Cardiac muscle cell (in vitro differentiated cells and primary cell): ENCODE measurements around the gene AUTS2. TPM values are rescaled to one million over a fixed set of nuclear protein-coding genes. Genes with fewer than 3 reads are reported as not detected.

ENCODE experiments used
- DNase-seq, 2 donors: peaks; one replicate each; pipeline versions ENCODE4 v3.0.0 to v3.0.0-alpha.2; 2010 to 2017; ENCODE audit warnings: low read depth in 1 of 2, low spot score in 1 of 2
- H3K27ac ChIP-seq: fragments of 200-600 bp; sonication (generic); 2 replicates; pipeline ENCODE4 v1.5.1; 2016
- H3K27me3 ChIP-seq: fragments of 200-600 bp; sonication (generic); 2 replicates; pipeline ENCODE4 v1.6.0; 2016; ENCODE audit warnings: control low read depth
- H3K36me3 ChIP-seq: fragments of 200-600 bp; sonication (generic); 2 replicates; pipeline ENCODE4 v1.5.1; 2016; ENCODE audit warnings: control low read depth
- H3K4me1 ChIP-seq: fragments of 200-600 bp; sonication (generic); 2 replicates; pipeline ENCODE4 v1.8.1; 2017; ENCODE audit warnings: low read depth, mild to moderate bottlenecking, mixed run types
- H3K4me3 ChIP-seq: fragments of 200-600 bp; sonication (generic); 2 replicates; pipeline ENCODE4 v1.5.1; 2016; ENCODE audit warnings: mild to moderate bottlenecking
- H3K9me3 ChIP-seq: fragments of 200-600 bp; sonication (generic); 2 replicates; pipeline ENCODE4 v1.5.1; 2017; ENCODE audit warnings: low read depth, mild to moderate bottlenecking, control low read depth
- polyA plus RNA-seq: library from polyadenylated mRNA; unstranded; fragments of >200 nt; fragmentation: Nextera tagmentation; extraction: Ambion mirVana; gene quantifications from 2 replicates; pipeline ENCODE4 v1.2.1, GENCODE V29; 2016
- total RNA-seq: library from RNA; depleted of rRNA; stranded (reverse); fragments of >200 nt; gene quantifications from 2 replicates; pipeline ENCODE4 v1.2.3, GENCODE V29; 2016
- TF ChIP-seq, protein P1 (sequence below): IDR thresholded peaks from 2 replicates; pipeline ENCODE4 v1.5.1; 2012; ENCODE audit warnings: low read depth, mild to moderate bottlenecking, low read length

The AUTS2 gene
- total and polyA plus RNA-seq, 2 experiments from 2014 or later: 41.0 to 45.5 TPM

DNA sequence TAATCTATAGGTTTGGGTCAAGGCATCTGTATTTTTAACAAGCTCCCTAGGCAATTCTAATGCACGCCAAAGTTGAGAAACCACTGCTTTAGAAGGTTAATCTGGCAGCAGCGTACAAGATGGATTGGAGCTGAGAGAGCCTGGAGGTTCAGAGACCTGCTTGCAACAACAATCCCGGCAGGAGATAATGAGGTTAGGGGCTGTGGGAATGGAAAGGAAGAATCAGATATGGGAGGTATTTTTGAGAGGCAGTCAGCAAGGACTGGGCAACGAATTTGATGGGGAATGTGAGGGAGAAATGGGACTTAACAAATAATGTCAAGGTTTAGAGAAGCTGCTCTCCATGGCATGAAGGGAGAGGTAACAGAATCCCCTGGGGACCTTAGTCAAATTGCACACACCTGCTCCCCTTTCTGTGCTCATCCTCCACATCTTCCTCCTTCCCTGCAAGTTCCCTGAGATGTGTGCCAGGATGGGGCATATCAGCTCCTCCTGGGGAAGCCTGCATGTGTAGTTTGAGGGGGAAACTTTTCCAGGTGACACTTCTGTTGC, 802.6 kb downstream of the AUTS2 start:
- Histone ChIP-seq H3K27me3 (no peaks in the 10 kb centered on the region), H3K9me3 (no peaks in the 10 kb centered on the region), H3K36me3 (no peaks in the 10 kb centered on the region), H3K4me3 (no peak overlapping the region), H3K4me1 (peaks cover 9% of the 10 kb centered on the region), H3K27ac (no peak overlapping the region)
- TF ChIP-seq, protein P1, sequence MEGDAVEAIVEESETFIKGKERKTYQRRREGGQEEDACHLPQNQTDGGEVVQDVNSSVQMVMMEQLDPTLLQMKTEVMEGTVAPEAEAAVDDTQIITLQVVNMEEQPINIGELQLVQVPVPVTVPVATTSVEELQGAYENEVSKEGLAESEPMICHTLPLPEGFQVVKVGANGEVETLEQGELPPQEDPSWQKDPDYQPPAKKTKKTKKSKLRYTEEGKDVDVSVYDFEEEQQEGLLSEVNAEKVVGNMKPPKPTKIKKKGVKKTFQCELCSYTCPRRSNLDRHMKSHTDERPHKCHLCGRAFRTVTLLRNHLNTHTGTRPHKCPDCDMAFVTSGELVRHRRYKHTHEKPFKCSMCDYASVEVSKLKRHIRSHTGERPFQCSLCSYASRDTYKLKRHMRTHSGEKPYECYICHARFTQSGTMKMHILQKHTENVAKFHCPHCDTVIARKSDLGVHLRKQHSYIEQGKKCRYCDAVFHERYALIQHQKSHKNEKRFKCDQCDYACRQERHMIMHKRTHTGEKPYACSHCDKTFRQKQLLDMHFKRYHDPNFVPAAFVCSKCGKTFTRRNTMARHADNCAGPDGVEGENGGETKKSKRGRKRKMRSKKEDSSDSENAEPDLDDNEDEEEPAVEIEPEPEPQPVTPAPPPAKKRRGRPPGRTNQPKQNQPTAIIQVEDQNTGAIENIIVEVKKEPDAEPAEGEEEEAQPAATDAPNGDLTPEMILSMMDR: no peak
- no peak for DNase-seq

DNA sequence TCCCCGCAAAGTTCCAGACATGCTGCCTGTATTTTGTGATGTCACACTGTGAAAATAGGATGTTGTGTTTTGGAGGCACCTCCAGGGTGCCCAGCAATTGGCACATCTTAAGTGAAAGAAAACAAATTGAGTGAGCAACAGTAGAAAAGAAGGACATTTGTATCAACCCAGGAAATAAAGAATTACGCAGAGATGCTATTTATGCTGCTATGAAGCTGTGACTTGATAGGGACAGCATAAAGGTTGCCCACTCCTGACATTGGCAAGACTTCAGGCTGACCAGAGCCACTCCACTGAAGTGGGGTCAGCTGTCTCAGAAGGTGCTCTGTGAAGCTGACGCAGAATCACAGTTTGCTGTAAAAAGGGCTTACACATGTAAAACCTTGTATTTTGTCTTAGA, 803.8 kb downstream of the AUTS2 start:
- Histone ChIP-seq H3K4me3 (no peak overlapping the region), H3K27me3 (no peaks in the 10 kb centered on the region), H3K27ac (no peak overlapping the region), H3K4me1 (peaks cover 8% of the 10 kb centered on the region), H3K36me3 (no peaks in the 10 kb centered on the region), H3K9me3 (no peaks in the 10 kb centered on the region)
- DNase-seq: no peak
- TF ChIP-seq, protein P1: no peak

DNA sequence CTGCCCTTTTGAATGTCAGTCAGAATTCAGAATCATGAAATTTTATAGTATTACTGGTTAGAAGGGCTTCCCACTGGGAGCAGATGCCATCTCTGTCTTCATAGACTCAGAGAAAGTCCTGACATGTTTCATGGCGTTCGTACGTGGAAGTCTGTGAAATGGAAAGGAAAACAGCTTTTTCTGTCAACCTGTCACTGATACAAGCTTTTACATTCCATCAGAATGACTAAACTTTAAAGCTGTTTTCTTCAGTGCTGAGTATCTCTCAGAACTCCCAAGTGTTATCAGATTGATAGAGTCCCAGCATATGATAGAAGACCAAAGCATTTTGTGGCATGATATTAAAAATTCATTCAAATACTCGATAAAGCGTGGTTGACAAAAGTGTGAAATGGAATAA, 807.0 kb downstream of the AUTS2 start:
- DNase-seq: no peak
- no peak overlapping the region for H3K4me3 ChIP-seq
- TF ChIP-seq, protein P1: no peak
- no peak overlapping the region for H3K27ac ChIP-seq
- peaks cover 16% of the 10 kb centered on the region for H3K4me1 ChIP-seq
- no peaks in the 10 kb centered on the region for H3K9me3 ChIP-seq
- no peaks in the 10 kb centered on the region for H3K36me3 ChIP-seq
- no peaks in the 10 kb centered on the region for H3K27me3 ChIP-seq

DNA sequence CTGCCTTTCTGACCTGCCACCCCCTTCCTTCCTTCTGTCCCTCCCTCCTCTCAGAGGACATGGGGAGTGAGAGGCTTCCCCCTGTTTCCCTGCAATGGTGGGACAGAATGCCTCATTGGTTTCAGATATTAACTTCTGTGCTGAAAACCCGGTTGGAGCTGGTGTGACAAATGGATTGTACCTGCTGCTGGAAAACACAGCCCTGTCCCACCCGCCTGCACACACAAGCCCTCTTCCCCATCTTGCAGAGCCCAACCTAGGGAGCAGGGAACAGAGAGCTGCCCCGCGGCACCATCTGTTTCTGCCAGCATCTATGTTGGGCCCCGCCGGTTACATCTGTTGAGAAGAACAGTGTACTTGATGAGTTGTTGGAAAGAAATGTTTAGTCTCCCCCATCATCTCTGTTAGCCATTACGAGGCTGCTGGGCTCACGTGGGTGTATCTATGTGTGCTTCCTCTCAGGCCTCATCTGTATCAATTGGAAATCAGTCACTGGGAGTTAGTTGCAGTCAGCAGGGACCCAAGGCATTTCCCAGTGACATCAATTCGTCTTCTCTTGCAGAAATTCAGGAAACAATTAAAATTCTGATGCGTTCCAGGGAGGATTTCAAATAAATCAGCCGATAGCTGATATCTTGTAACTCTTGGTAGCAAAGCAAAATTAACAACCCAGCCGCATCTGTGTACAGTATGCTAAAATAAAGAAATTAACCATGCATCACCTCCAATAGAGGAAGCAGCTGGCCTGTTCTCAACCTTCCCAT, 808.1 kb downstream of the AUTS2 start:
- DNase-seq: no peak
- H3K27me3 ChIP-seq: no peaks in the 10 kb centered on the region
- H3K36me3 ChIP-seq: no peaks in the 10 kb centered on the region
- TF ChIP-seq, protein P1: no peak
- peaks cover 16% of the 10 kb centered on the region for H3K4me1 ChIP-seq
- no peak overlapping the region for H3K4me3 ChIP-seq
- no peaks in the 10 kb centered on the region for H3K9me3 ChIP-seq
- no peak overlapping the region for H3K27ac ChIP-seq

DNA sequence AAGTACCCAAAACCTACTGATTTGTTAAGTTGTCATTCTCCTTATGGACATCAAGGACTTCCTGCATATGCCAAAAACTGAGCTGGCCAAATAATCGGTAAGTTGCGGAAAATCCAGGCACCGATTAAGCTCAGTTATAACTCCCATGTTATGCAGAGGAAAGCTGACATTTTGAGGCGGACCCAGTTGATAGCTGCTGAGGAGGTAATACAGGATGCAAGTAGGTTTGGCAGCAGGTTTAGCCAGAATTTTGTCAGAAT, 808.6 kb downstream of the AUTS2 start:
- DNase-seq: no peak
- Histone ChIP-seq H3K36me3 (no peaks in the 10 kb centered on the region), H3K9me3 (no peaks in the 10 kb centered on the region), H3K4me3 (no peak overlapping the region), H3K27me3 (no peaks in the 10 kb centered on the region), H3K4me1 (peaks cover 16% of the 10 kb centered on the region), H3K27ac (no peak overlapping the region)
- TF ChIP-seq, protein P1: no peak
